ENCODE results near the gene BRSK2.
"Not testable (repeated sequence)": the region's sequence is repeated elsewhere in the genome, so short reads cannot be mapped to it uniquely, and the experiment has no call there.

BRSK2 gene

GRCh38 chr11:1353383-1354124, 36.2 kb upstream of the BRSK2 start:
- no peak overlapping the region for H3K4me3 ChIP-seq (ENCODE audit: low read depth, low read length)
- no peak for DNase-seq (ENCODE audit: low read depth)

GRCh38 chr11:1354125-1354938, 35.4 kb upstream of the BRSK2 start:
- no peak for DNase-seq (ENCODE audit: low read depth)
- H3K4me3 ChIP-seq (ENCODE audit: low read depth, low read length): no peak overlapping the region

GRCh38 chr11:1356007-1356435, 33.7 kb upstream of the BRSK2 start:
- no peak overlapping the region for H3K4me3 ChIP-seq (ENCODE audit: low read depth, low read length)
- DNase-seq (ENCODE audit: low read depth): no peak

- DNase-seq (ENCODE audit: low read depth): no peak
- no peak overlapping the region for H3K4me3 ChIP-seq (ENCODE audit: low read depth, low read length)
Observed at GRCh38 chr11:1356478-1356960, 33.2 kb upstream of the BRSK2 start.

GRCh38 chr11:1358286-1358685, 31.4 kb upstream of the BRSK2 start:
- no peak overlapping the region for H3K4me3 ChIP-seq (ENCODE audit: low read depth, low read length)
- no peak for DNase-seq (ENCODE audit: low read depth)

GRCh38 chr11:1358931-1359330, 30.8 kb upstream of the BRSK2 start:
- not testable (repeated sequence) for DNase-seq (ENCODE audit: low read depth); H3K4me3 ChIP-seq (ENCODE audit: low read depth, low read length)

GRCh38 chr11:1359556-1359955, 30.2 kb upstream of the BRSK2 start:
- no peak for DNase-seq (ENCODE audit: low read depth)
- H3K4me3 ChIP-seq (ENCODE audit: low read depth, low read length): no peak overlapping the region

DNA sequence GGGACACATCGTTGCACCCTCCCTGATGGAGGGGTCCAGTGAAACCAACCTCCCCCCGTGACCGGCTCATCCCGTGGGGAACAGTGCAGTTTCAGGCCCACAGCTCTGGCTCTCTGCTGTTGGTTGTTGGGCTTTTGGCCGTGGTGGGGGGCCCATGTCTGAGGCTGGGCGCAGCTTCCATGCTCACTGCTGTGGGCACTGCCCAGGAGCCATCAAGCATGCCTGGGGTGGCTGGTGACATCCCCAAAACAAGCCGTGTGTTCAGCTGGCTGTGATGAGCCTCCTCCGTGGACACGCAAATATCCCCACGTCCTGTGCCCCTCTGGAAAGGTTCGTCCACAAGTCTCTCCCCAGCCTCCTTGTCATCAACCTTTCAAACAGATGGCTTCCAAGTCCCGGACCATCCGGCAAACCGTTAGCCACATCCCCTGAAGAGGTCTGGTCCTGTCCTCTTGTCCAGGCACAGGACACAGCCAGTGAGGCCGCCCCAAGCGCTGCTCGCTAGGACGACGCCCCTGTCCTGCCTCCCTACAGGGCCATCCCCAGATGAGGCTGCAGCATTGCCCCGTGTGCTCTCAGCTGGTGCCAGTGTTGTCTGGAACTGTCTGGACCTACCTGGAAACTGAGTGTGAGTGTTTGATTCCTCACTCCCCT, 29.4 kb upstream of the BRSK2 start:
- no peak for DNase-seq (ENCODE audit: low read depth)
- no peak overlapping the region for H3K4me3 ChIP-seq (ENCODE audit: low read depth, low read length)

DNA sequence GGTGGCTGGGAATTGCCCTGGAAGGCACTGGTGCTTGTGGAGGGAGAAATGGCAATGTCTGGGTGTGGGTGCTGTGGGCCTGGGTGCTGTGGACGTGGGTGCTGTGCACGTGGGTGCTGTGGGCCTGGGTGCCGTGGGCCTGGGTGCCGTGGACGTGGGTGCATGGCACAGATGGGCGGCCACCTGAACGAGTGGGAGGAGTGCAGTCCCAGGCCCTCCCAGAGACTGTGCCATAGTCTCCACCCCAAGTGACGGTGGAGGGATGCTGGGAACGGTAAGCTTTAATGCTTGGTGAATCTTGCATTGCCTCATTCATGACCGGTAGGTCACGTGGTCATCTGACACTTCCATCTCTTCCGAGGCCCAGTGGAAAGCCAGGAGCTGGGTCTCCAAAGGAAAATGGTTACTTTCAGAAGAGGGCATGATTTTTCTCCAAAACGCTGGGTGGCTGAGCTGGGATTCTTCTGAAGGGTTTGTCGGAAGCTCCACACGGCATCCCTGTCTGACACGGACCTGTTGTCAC, 28.8 kb upstream of the BRSK2 start:
- no peak overlapping the region for H3K4me3 ChIP-seq (ENCODE audit: low read depth, low read length)
- DNase-seq (ENCODE audit: low read depth): no peak

DNA sequence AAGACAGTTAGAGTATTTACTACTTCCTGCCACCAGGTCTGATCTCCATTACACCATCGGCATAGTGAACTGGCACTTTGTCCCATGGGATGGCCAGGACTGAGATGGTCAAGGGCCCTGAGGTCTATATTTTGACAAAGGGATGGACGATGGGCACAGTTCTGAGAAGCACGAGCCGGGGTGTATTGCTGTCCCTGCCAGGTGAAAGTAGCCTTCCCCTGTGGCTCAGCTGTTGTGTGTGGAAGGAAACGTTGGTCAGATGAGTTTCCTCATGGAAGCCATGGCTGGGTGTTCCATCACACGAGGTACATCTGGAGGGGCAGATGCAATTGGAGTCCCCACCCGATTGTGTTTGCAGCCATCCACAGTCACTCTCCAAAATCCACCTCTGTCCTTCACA, 27.9 kb upstream of the BRSK2 start:
- no peak for DNase-seq (ENCODE audit: low read depth)
- no peak overlapping the region for H3K4me3 ChIP-seq (ENCODE audit: low read depth, low read length)

DNA sequence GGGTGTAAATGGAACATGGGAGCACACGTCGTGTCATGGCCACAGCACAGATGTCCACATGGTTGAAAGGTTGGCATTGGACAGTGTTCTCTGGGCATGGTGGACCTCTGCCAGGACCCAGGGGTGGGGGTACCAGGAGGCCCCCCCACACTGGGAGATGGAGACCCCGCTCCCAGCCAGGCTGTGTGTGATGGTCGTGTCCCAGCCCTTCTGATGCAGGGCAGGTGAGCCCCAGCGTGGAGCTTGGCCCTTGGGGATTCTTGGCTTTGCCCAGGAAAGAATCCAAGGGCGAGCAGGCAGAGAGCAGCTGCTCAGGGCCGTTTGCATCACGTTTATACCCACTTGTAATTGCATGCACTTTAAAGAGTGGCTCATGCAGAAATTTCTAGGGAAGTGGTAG, 22.0 kb upstream of the BRSK2 start:
- no peak overlapping the region for H3K4me3 ChIP-seq (ENCODE audit: low read depth, low read length)
- DNase-seq (ENCODE audit: low read depth): no peak

- no peak overlapping the region for H3K4me3 ChIP-seq (ENCODE audit: low read depth, low read length)
- DNase-seq (ENCODE audit: low read depth): no peak
Observed at GRCh38 chr11:1368216-1368615, 21.5 kb upstream of the BRSK2 start.

- no peak for DNase-seq (ENCODE audit: low read depth)
- no peak overlapping the region for H3K4me3 ChIP-seq (ENCODE audit: low read depth, low read length)
Observed at GRCh38 chr11:1368966-1369365, 20.8 kb upstream of the BRSK2 start.

DNA sequence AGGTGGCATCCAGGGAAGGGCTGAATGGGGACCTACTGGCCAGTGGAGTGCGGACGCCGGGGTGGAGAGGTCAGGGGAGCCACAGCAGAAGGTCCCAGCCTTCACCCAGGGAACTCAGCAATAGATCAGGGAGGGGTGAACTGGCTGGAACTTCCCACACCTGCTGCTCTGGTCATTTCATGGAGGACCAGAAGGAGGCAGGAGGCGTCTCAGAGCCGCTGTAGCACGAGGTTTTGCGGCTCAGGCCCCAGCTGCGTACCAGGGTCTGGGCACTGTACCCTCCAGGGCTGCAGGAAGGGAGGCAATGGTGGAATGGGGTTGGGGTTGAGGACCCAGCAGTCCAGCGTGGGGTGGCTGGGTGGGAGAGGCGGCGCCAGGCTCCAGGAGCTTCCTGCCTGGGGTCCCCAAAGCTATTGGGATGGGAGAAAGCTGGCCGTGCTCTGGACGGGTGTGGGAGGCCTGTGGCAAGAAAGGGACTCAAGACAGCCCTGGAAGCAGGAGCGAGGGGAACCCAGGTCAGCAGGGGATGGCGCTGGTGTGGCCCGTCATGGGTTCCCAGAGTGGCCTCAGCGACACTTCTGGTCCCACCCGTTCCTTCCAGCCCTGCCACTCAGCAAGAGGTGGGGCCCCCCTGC, 20.2 kb upstream of the BRSK2 start:
- DNase-seq (ENCODE audit: low read depth): no peak
- H3K4me3 ChIP-seq (ENCODE audit: low read depth, low read length): no peak overlapping the region

- H3K4me3 ChIP-seq (ENCODE audit: low read depth, low read length): no peak overlapping the region
- no peak for DNase-seq (ENCODE audit: low read depth)
Observed at GRCh38 chr11:1370186-1371025, 19.3 kb upstream of the BRSK2 start.

DNA sequence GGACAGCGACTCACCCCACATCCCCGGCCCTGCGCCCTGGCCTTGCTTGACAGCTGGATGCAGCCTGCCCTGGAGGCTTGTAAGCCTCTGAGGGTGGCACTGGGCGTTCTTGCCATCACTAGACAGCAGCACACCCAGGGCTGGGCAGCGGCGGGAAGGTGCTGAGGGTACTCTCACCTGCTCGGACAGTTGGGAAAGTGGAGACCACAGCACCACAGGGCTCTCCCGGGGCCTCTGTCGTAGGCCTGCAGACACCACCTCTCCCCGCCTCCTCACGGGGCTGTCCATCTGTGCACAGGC, 18.8 kb upstream of the BRSK2 start:
- no peak for DNase-seq (ENCODE audit: low read depth)
- H3K4me3 ChIP-seq (ENCODE audit: low read depth, low read length): no peak overlapping the region

DNA sequence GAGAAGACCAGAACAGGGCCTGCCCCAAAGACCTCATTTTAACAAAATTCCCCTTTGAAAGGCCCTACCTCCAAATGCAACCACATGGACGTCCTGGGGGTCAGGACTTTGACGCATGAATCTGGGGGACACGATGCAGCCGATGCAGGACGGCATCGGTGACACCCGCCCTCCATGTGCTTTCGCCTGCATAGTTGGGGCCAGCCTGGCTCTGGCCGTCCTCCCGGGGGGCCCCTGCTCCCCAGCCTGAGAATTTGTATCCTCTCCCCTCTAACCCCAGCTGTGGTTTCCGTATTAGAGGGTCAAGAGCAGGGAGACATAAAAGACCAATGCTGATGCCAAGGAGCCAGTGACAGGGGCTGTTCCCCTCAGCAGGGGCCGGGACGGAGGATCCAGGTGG, 18.4 kb upstream of the BRSK2 start:
- no peak for DNase-seq (ENCODE audit: low read depth)
- H3K4me3 ChIP-seq (ENCODE audit: low read depth, low read length): no peak overlapping the region

DNA sequence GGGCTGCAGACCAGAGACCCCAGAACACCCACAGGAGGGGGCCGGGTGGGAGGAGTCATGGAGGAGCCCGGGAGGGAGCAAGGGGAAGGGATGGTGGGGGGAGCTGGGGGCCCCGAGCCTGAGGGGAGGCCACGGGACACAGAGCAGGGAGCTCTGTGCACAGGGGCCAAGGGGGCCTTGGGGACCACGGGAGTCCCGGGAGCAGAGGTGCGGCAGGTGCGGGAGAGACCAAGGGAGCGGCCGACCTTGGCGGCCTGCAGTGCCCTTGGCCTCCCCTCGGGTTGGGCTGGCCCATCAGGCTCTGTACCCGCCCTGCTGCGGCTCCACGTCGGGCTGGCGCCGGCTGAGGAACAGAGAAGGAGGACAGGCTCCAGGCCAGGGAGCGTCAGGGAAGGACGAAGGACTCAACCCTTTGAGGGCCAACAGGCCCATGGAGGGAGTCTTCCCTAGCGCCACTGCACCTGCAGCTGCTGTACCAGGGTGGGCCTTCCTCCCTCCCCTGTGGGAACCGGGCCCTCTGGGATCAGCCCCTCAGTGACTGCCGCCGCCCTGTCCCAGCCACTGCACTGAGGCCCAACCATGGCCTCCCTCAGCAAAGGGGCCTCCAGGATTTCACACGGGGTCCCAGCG, 17.8 kb upstream of the BRSK2 start:
- DNase-seq (ENCODE audit: low read depth): no peak
- no peak overlapping the region for H3K4me3 ChIP-seq (ENCODE audit: low read depth, low read length)

DNA sequence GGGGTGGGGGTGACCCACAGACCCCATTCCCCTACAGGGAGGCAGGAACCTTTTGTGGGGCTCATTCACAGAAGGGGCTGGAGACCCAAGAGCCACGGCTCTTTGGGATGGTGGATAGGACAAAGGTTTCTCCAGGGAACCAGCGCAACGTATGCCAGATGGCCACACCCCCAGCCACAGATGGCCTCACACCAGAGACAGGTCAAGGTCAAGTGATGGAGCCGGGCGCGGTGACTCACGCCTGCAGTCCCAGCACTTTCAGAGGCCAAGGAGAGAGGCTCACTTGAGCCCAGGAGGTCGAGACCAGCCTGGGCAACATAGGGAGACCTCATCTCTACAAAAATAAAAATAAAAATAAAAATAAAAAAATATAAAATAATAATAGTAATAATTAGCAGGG, 17.1 kb upstream of the BRSK2 start:
- H3K4me3 ChIP-seq (ENCODE audit: low read depth, low read length): no peak overlapping the region
- no peak for DNase-seq (ENCODE audit: low read depth)
